HL-60 (cell line): ENCODE data around the gene RSPH6A.

ENCODE experiments used
- DNase-seq, 2 experiments: peaks; one replicate each; pipeline ENCODE4 v3.0.0-alpha.2; 2010 to 2020; ENCODE audit warnings: low read depth in 1 of 2, low spot score in 1 of 2
- H3K27ac ChIP-seq: fragments of 250-450 bp; sonication (Bioruptor Pico); replicated peaks from 2 replicates; pipeline ENCODE4 v1.5.1; 2020; ENCODE audit warnings: mild to moderate bottlenecking, moderate library complexity
- H3K27me3 ChIP-seq: fragments of 250-450 bp; sonication (Bioruptor Pico); 2 replicates; pipeline ENCODE4 v1.5.1; 2021; ENCODE audit warnings: mild to moderate bottlenecking, moderate library complexity; ENCODE audit not compliant: insufficient read depth, poor library complexity, severe bottlenecking
- H3K4me3 ChIP-seq: replicated peaks from 2 replicates; pipeline ENCODE4 v1.5.1; 2011; ENCODE audit warnings: mild to moderate bottlenecking, control low read depth, low read length; ENCODE audit not compliant: insufficient read depth
- CTCF ChIP-seq: IDR thresholded peaks from one replicate; pipeline ENCODE4 v1.5.1; 2011; ENCODE audit warnings: low read length, control low read depth, inconsistent platforms; ENCODE audit not compliant: insufficient read depth
- GABPA ChIP-seq: IDR thresholded peaks from 2 replicates; pipeline ENCODE4 v1.6.1; 2012; ENCODE audit warnings: low read depth
- POLR2AphosphoS5 ChIP-seq: IDR thresholded peaks from 2 replicates; pipeline ENCODE4 v1.6.1; 2012; ENCODE audit warnings: low read depth
- REST ChIP-seq: IDR thresholded peaks from 2 replicates; pipeline ENCODE4 v1.6.1; 2012; ENCODE audit warnings: low read depth; ENCODE audit not compliant: insufficient replicate concordance
- SPI1 ChIP-seq: IDR thresholded peaks from 2 replicates; pipeline ENCODE4 v1.6.1; 2012; ENCODE audit warnings: low read depth, mild to moderate bottlenecking, borderline replicate concordance

Gene RSPH6A

GRCh38 chr19:45779231-45780145, 35.6 kb downstream of the RSPH6A start:
- peak in 1 of 2 experiments; percentile 73 for DNase-seq
- TF ChIP-seq SPI1, result no peak
- TF ChIP-seq CTCF, result peak; percentile 47
- H3K27ac ChIP-seq, result no peak overlapping the region
- peaks cover 59% of the 10 kb centered on the region for H3K27me3 ChIP-seq
- H3K4me3 ChIP-seq, result no peak overlapping the region

GRCh38 chr19:45778010-45778661, 37.0 kb downstream of the RSPH6A start:
- TF ChIP-seq POLR2AphosphoS5, result no peak
- no peak for TF ChIP-seq CTCF
- no peak for TF ChIP-seq SPI1
- TF ChIP-seq GABPA, result no peak
- no peak for TF ChIP-seq REST
- H3K27me3 ChIP-seq, result peaks cover 50% of the 10 kb centered on the region
- H3K27ac ChIP-seq, result no peak overlapping the region
- no peak overlapping the region for H3K4me3 ChIP-seq
- DNase-seq, result no peak

- Histone ChIP-seq H3K4me3 (no peak overlapping the region), H3K27me3 (peaks cover 53% of the 10 kb centered on the region), H3K27ac (no peak overlapping the region)
- TF ChIP-seq POLR2AphosphoS5 (no peak), CTCF (no peak), GABPA (no peak), SPI1 (no peak), REST (no peak)
- no peak for DNase-seq
Observed at GRCh38 chr19:45777395-45777961, 37.6 kb downstream of the RSPH6A start.
